Measurements from ENCODE around the gene PTER.
A peak's percentile ranks its signal among the peaks of the same experiment; 100 is the strongest.

Gene PTER

GRCh38 chr10:16423599-16423998, 13.2 kb upstream of the PTER start:
- no peak overlapping the region for H3K4me3 ChIP-seq (ENCODE audit: low read length)
- TF ChIP-seq CTCF (conservative IDR thresholded peaks at IDR 0.05; ENCODE audit: low read length): no peak
- DNase-seq (ENCODE audit: low read depth): no peak

DNA sequence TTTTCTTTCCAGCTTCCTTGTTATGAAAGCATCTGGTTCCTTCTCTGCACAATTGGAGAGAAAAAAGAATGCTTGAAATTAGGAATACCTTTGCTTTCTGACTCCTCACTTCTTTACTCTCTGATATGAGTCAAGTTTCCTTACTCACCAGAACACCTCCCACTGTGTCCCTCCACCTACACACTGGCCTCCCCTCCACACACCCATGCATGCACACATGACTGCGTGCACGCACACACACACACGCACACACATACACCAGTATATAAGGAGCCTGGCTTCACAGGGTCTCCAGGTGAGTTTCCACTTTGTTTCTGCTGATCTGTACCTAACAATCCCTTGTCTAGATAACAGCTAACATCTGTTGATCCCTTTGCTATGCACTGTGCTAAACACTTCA, 11.4 kb upstream of the PTER start:
- H3K4me3 ChIP-seq (ENCODE audit: low read length): no peak overlapping the region
- no peak for DNase-seq (ENCODE audit: low read depth)
- TF ChIP-seq CTCF (conservative IDR thresholded peaks at IDR 0.05; ENCODE audit: low read length): no peak

DNA sequence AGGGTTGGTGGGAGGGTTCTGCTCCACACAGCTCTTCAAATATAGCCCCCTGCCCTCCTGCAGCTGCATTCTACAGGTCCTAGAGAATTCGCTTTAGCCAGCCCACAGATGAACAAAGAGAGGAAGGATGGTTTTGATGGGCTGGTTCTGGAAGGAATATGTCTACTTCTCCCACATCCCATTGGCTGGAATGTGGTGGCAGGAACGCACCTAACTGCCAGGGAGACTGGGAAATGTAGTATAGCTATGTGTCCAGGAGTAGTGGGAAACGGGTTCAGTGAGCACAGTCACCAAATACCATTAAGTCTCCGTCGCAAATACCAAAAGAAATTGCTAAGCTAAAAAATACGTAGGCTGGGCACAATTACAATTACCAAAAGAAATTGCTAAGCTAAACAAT, 7.3 kb upstream of the PTER start:
- no peak overlapping the region for H3K4me3 ChIP-seq (ENCODE audit: low read length)
- TF ChIP-seq CTCF (conservative IDR thresholded peaks at IDR 0.05; ENCODE audit: low read length): no peak
- DNase-seq (ENCODE audit: low read depth): no peak

DNA sequence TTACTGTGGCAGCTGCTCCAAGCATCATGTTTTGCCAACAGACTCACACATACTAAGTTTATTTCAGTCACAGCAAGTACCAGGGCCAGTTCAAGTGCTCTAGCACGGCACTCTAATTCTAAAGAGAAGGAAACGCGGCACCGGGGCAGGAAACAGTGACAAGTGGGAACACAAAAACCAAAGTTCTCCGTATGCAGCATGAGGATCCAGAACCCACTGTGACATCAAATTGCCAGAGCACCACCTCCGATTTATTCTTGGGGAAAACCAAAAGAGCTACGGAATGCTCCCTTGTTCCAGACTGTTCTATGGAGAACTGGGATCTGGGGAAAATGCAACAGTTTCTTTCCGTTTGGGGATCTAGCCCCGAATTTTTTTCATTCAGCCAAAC, 448 bp upstream of the PTER start:
- no peak for TF ChIP-seq CTCF (conservative IDR thresholded peaks at IDR 0.05; ENCODE audit: low read length)
- peak overlapping the region; percentile 73 for H3K4me3 ChIP-seq (ENCODE audit: low read length)
- DNase-seq (ENCODE audit: low read depth): peak; percentile 4

GRCh38 chr10:16437540-16437894, 707 bp downstream of the PTER start:
- no peak for TF ChIP-seq CTCF (conservative IDR thresholded peaks at IDR 0.05; ENCODE audit: low read length)
- H3K4me3 ChIP-seq (ENCODE audit: low read length): peak overlapping the region; percentile 73
- DNase-seq (ENCODE audit: low read depth): no peak

- no peak overlapping the region for H3K4me3 ChIP-seq (ENCODE audit: low read length)
- DNase-seq (ENCODE audit: low read depth): peak; percentile 58
- TF ChIP-seq CTCF (conservative IDR thresholded peaks at IDR 0.05; ENCODE audit: low read length): no peak
Observed at GRCh38 chr10:16439295-16439694, 2.5 kb downstream of the PTER start.

GRCh38 chr10:16440396-16441133, 3.8 kb downstream of the PTER start:
- TF ChIP-seq CTCF (conservative IDR thresholded peaks at IDR 0.05; ENCODE audit: low read length): no peak
- DNase-seq (ENCODE audit: low read depth): no peak
- no peak overlapping the region for H3K4me3 ChIP-seq (ENCODE audit: low read length)

Data from AG10803 (cell line).